GM12872 (cell line): ENCODE data around the gene C2orf74.

Experiments used
- CTCF ChIP-seq: IDR thresholded peaks from 3 replicates; pipeline ENCODE4 v1.5.1; 2011; ENCODE audit warnings: low read depth, mild to moderate bottlenecking, low read length, moderate library complexity; ENCODE audit not compliant: insufficient read depth

Gene C2orf74

DNA sequence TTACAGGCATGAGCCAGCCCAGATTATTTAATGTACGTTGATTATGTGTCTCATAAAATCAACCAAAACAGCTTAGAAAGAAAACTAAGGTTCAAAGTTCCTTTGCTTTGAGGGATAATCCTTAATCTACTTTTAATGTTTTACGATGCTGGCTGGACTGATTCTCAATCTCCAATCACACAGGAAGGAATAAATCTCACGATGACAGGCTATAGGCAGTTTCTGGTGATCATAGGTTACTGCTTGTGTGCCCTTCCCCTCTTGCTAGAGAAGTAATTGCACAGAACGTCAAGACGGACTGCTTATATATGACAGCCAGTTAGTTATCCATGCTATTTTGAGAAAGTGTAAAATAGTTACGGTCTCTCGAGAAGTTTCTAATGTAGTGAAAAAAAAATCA is 43.1 kb downstream of the C2orf74 start:
- no peak for TF ChIP-seq CTCF

DNA sequence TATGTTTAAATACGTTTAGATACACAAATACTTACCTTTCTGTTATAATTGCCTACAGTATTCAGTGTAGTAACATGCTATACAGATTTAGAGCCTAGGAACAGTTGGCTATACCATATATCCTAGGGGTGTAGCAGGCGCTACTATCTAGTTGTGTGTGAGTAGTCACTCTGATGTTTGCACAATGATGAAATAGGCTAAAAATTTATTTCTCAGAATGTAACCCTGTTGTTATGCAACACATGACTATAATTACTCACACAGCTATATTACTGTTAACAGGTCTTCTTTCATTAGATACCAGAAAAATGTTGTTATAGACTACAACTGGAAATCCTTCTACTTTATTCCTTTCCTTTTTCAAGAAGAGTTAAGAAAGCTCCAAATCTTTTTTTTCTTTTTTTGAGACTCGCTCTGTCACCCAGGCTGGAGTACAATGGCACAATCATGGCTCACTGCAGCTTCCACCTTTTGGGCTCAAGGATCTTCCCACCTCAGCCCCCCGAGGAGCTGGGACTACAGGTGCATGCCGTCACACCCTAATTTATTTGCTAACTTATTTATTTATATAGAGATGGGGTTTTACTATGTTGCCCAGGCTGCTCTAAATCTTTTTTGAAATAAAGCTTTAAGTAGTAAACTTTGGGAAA is 48.5 kb downstream of the C2orf74 start:
- TF ChIP-seq CTCF: no peak

GRCh38 chr2:61214171-61214570 is 52.2 kb downstream of the C2orf74 start:
- TF ChIP-seq CTCF: no peak
